Kidney glomerular epithelial cell (primary cell): ENCODE data around the gene NLRC4.
"Not testable (repeated sequence)": the region's sequence is repeated elsewhere in the genome, so short reads cannot be mapped to it uniquely, and the experiment has no call there.

Experiments used
- DNase-seq: peaks from one replicate; lab custom pipeline; 2025; lab: John Stamatoyannopoulos, UW

The NLRC4 gene

DNA sequence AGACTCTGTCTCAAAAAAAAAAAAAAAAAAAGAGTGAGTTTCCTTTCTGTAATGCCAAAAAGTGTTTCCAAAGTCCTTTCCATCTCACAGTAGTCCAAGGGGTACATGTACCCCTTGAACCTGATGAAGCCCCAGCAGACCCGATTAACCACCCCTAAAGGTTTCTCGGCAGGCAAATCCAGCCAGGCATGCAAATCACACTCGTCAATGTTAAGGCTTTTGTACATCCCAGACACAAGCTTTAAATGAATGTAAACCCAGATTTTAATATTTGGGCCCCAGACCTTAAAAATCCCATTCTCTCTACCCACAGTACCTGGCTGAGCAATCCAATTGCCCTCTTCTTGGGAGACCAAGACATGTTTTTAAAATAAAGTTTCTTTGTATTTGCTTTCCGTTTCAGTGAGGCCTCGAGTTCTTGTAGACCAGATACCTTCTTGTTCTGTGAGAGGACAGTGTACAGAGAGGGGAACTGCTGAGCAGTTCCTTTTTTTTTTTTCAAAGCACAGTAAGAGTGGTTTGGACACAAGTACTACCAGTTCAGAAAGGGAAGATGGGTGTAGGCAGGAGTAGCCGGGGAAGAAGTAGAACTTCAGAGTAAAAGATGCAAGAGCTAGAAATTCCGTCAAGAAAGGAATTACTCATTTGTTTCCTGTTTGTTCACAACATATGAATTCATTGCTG lies at the start of gene NLRC4:
Gene NLRC4, minus strand, starts transcription at position 465 of the 684 bp plus-strand sequence. CDS start 8,111 bp downstream, outside the sequence.
- DNase-seq, result no peak

DNA sequence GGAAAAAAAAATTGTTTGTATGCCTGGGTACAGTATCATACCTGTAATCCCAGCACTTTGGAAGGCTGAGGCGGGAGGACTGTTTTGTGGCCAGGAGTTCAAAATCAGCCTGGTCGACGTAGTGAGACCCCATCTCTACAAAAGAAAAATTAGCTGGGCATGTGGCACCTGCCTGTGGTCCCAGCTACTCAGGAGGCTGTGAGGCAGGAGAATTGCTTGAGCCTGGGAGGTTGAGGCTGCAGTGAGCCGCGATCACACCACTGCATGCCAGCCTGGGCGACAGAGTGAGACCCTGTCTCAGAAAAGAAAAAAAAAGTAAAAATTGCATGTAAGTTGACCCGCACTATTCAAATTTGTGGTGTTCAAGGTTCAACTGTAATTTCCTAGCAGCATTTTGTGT lies 45.9 kb upstream of the NLRC4 start:
- DNase-seq, result no peak

DNA sequence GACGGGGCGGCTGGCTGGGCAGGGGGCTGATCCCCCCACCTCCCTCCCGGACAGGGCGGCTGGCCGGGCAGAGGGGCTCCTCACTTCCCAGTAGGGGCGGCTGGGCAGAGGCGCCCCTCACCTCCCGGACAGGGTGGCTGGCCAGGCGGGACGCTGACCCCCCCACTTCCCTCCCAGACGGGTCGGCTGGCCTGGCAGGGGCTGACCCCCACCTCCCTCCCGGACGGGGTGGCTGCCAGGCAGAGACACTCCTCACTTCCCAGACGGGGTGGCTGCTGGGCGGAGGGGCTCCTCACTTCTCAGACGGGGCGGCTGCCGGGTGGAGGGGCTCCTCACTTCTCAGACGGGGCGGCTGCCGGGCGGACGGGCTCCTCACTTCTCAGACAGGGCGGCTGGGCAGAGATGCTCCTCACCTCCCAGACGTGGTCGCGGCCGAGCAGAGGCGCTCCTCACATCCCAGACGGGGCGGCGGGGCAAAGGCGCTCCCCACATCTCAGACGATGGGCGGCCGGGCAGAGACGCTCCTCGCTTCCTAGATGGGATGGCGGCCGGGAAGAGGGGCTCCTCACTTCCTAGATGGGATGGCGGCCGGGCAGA lies 29.4 kb upstream of the NLRC4 start:
- DNase-seq, result not testable (repeated sequence)

GRCh38 chr2:32293493-32293892 lies 28.8 kb upstream of the NLRC4 start:
- DNase-seq, result not testable (repeated sequence)

- DNase-seq, result no peak
These were observed 27.1 kb upstream of the NLRC4 start for GRCh38 chr2:32291746-32292145.

DNA sequence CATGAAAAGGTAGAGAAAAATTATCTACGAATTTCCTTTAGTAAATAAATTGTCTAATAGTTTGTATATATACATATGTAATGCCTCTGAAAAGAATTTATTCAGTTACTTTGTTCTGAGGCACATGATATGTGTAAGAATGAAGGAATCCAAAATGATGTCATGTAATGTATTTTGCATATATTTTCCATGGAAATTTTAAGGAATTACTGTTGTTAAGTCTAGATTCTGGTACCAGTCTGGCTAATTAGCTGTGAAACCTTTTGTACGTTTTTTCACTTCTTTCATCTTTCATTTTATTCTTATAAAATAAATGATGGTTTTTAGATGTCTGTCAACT lies 25.3 kb upstream of the NLRC4 start:
- DNase-seq, result no peak

GRCh38 chr2:32289165-32289999 lies 24.7 kb upstream of the NLRC4 start:
- no peak for DNase-seq

DNA sequence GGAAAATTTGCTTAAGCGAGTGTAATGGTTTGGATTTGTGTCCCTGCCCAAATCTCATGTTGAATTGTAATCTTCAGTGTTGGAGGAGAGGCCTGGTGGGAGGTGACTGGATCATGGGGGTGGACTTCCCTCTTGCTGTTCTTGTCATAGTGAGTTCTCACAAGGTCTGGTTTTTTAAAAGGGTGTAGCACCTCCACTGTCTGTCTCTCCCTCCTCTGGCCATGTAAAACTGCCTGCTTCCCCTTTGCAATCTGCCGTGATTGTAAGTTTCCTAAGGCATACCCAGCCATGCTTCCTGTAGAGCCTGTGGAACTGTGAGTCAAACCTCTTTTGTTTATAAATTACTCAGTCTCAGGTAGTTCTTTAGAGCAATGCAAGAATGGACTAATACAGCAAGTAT lies 19.6 kb upstream of the NLRC4 start:
- DNase-seq, result peak; percentile 27

GRCh38 chr2:32278478-32278853 lies 13.8 kb upstream of the NLRC4 start:
- no peak for DNase-seq

DNA sequence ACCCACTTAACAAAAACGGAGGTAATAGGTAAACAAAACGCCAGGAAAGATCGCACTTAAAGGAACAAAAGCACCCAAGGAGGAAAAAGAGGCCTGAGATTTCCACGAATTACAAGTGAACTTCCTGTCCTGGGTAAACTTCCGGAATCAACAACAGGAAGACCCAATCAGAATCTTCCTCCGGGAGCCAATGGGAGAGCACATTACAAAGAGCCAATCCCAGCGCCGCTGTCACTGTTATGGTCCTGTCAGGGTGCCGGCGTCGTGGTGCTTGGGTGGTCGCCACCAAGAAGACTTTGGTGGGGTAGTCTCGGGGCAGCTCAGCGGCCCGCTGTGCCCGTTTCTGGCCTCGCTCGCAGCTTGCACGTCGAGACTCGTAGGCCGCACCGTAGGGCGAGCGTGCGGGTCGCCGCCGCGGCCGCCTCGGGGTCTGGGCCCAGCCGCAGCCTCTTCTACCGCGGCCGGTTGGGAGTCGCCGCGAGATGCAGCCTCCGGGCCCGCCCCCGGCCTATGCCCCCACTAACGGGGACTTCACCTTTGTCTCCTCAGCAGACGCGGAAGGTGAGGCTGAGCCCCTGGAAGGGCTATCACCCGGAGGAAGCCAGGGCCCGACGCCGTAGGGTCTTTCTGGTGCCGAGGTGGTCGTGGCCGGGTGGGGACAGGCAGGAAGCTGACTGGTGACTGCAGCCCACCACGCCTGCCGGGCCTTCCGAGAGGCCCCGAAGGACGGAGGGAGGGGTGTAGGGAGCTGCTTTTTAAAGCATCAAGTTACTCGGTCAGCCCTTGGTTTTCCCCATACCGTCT lies 13.2 kb upstream of the NLRC4 start, which contains the start of gene YIPF4:
Gene YIPF4, plus strand, starts transcription at position 231 of the 804 bp plus-strand sequence. Its CDS starts 252 bp downstream, at position 483.
- DNase-seq, result peak; percentile 93

- DNase-seq, result no peak
These were observed 12.6 kb upstream of the NLRC4 start for GRCh38 chr2:32277363-32277673.

GRCh38 chr2:32275790-32276189 lies 11.1 kb upstream of the NLRC4 start:
- DNase-seq, result not testable (repeated sequence)

GRCh38 chr2:32274289-32274688 lies 9.6 kb upstream of the NLRC4 start:
- DNase-seq, result no peak

- no peak for DNase-seq
These were observed 7.6 kb upstream of the NLRC4 start for GRCh38 chr2:32272279-32272678.

GRCh38 chr2:32271063-32271462 lies 6.4 kb upstream of the NLRC4 start:
- DNase-seq, result no peak

GRCh38 chr2:32262105-32262504 lies 2.6 kb downstream of the NLRC4 start:
- DNase-seq, result no peak

- no peak for DNase-seq
These were observed 4.3 kb downstream of the NLRC4 start for GRCh38 chr2:32260376-32260775.

DNA sequence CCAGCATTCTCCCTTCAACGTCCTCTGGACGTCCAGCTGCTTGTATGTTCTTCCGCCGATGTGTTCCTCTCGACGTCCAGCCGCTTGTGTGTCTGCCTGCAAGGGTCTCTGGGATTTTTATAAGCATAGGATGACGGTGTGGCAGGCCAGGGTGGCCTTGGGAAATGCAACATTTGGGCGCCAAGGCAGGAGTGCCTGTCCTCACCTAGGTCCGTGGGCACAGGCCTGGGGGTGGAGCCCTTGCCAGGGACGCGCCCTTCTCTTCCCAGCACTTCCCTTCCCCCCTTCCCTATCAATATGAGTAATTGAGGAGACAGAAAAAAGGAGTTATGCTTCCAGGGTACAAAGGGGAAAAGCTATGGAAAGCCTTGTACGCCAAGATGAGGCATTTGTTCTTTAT lies 6.4 kb downstream of the NLRC4 start:
- DNase-seq, result no peak

GRCh38 chr2:32250290-32250689 lies 14.4 kb downstream of the NLRC4 start:
- no peak for DNase-seq

- DNase-seq, result no peak
These were observed 14.9 kb downstream of the NLRC4 start for GRCh38 chr2:32249731-32250236.

- DNase-seq, result no peak
These were observed 16.4 kb downstream of the NLRC4 start for GRCh38 chr2:32248299-32248698.

- no peak for DNase-seq
These were observed 17.8 kb downstream of the NLRC4 start for GRCh38 chr2:32246911-32247310.
